H1 (cell line): ENCODE results near the gene FAM50A. TPM values are rescaled to one million over a fixed set of nuclear protein-coding genes. Genes with fewer than 3 reads are reported as not detected.

Experiments
- SAP30 ChIP-seq: fragments of 300-600 bp; sonication (generic); IDR thresholded peaks from 2 replicates; pipeline ENCODE4 v1.7.1; 2012; ENCODE audit warnings: low read length, moderate library complexity, mild to moderate bottlenecking, inconsistent platforms; ENCODE audit not compliant: insufficient read depth, insufficient replicate concordance
- SP2 ChIP-seq: IDR thresholded peaks from 2 replicates; pipeline ENCODE4 v1.6.1; 2012; ENCODE audit warnings: mild to moderate bottlenecking, low read length, inconsistent platforms
- SRF ChIP-seq: IDR thresholded peaks from 2 replicates; pipeline ENCODE4 v1.6.1; 2011; ENCODE audit warnings: mild to moderate bottlenecking, low read depth, low read length, moderate library complexity
- polyA plus RNA-seq, 7 experiments: library from polyadenylated mRNA; depleted of rRNA in 3 of 7; stranded (reverse) in 5 of 7; unstranded in 2 of 7; fragments of >200 nt in 5 of 7; fragments of 200-250 nt in 2 of 7; gene quantifications; 1 replicate in 5 of 7; 2 replicates in 1 of 7; 4 replicates in 1 of 7; pipeline versions ENCODE4 v1.2.1 to v1.2.3, GENCODE V29; 2011 to 2013; ENCODE audit warnings: missing spikeins in 2 of 7, mixed read lengths in 2 of 7
- total RNA-seq: library from RNA; stranded (reverse); fragmentation: NEBNext Ultra II Directional; extraction: Animal tissue kit (Norgen Biotek cat#: 25700); gene quantifications from 2 replicates; pipeline ENCODE4 v1.2.1, GENCODE V29; 2021
- TF ChIP-seq, protein P1 (sequence below), 3 experiments: IDR thresholded peaks; 1 replicate in 2 of 3; 2 replicates in 1 of 3; pipeline versions ENCODE4 v1.5.1 to v1.6.1; 2011; ENCODE audit warnings: low read length in 3 of 3, mild to moderate bottlenecking in 3 of 3, inconsistent platforms in 2 of 3, low read depth in 1 of 3, moderate library complexity in 1 of 3; ENCODE audit not compliant: insufficient read depth in 1 of 3; ENCODE audit errors: control extremely low read depth in 1 of 3
- TF ChIP-seq, protein P2 (sequence below): IDR thresholded peaks from 2 replicates; pipeline ENCODE4 v1.6.1; 2012; ENCODE audit warnings: low read length, inconsistent platforms

FAM50A gene
- total and polyA plus RNA-seq, 2 of the 8 experiments (the other 6 are each of a cell fraction or from before 2014, with no cell fraction given): 30.7 to 48.7 TPM

DNA sequence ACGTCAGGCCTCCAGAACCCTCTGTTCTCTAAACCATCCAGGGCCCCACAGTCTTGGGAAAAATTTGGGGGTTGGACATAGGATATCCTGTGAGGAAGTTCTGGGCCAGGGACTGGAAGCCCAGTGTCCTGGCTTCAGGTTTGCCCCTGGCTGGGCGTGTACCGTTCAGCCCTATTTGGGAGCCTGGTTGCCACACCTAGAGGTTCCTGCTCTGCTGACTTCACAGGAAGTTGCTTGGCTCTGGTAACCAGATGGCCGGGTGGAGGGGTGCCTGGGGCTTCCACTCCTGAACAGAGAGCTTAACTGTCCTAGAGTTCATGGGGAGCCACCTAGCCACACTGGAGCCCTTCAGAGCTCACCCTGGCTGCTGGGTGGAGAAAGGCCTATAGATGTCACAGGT lies 31.5 kb upstream of the FAM50A start (continued):
- TF ChIP-seq, protein P1, sequence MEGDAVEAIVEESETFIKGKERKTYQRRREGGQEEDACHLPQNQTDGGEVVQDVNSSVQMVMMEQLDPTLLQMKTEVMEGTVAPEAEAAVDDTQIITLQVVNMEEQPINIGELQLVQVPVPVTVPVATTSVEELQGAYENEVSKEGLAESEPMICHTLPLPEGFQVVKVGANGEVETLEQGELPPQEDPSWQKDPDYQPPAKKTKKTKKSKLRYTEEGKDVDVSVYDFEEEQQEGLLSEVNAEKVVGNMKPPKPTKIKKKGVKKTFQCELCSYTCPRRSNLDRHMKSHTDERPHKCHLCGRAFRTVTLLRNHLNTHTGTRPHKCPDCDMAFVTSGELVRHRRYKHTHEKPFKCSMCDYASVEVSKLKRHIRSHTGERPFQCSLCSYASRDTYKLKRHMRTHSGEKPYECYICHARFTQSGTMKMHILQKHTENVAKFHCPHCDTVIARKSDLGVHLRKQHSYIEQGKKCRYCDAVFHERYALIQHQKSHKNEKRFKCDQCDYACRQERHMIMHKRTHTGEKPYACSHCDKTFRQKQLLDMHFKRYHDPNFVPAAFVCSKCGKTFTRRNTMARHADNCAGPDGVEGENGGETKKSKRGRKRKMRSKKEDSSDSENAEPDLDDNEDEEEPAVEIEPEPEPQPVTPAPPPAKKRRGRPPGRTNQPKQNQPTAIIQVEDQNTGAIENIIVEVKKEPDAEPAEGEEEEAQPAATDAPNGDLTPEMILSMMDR (IDR thresholded peaks at IDR 0.05; ENCODE audit: control extremely low read depth in 1 of 3, insufficient read depth in 1 of 3, low read depth in 1 of 3, low read length in 3 of 3): no peak
- TF ChIP-seq SRF (no peak), SAP30 (no peak), SP2 (no peak)
- TF ChIP-seq, protein P2, sequence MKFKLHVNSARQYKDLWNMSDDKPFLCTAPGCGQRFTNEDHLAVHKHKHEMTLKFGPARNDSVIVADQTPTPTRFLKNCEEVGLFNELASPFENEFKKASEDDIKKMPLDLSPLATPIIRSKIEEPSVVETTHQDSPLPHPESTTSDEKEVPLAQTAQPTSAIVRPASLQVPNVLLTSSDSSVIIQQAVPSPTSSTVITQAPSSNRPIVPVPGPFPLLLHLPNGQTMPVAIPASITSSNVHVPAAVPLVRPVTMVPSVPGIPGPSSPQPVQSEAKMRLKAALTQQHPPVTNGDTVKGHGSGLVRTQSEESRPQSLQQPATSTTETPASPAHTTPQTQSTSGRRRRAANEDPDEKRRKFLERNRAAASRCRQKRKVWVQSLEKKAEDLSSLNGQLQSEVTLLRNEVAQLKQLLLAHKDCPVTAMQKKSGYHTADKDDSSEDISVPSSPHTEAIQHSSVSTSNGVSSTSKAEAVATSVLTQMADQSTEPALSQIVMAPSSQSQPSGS: no peak
